Esophagus muscularis mucosa (tissue), 4 donors: Measurements from ENCODE around the gene ZNF547. TPM values are rescaled to one million over a fixed set of nuclear protein-coding genes. Genes with fewer than 3 reads are reported as not detected.

Experiments used
- DNase-seq: peaks from one replicate; pipeline ENCODE4 v3.0.0-alpha.2; 2017; ENCODE audit errors: extremely low spot score
- H3K27ac ChIP-seq, 4 donors: fragments of 200-600 bp; sonication (generic); replicated peaks in 1 of 4; 1 replicate in 3 of 4; 2 replicates in 1 of 4; pipeline ENCODE4 v1.5.1; 2016 to 2019; ENCODE audit warnings: mild to moderate bottlenecking in 1 of 4
- H3K27me3 ChIP-seq, 4 donors: fragments of 200-600 bp; sonication (generic); one replicate each; pipeline versions ENCODE4 v1.5.1 to v1.6.0; 2016 to 2019
- H3K36me3 ChIP-seq, 4 donors: fragments of 200-600 bp; sonication (generic); one replicate each; pipeline ENCODE4 v1.5.1; 2016 to 2019
- H3K4me1 ChIP-seq, 4 donors: fragments of 200-600 bp; sonication (generic); one replicate each; pipeline ENCODE4 v1.5.1; 2016 to 2019
- H3K4me3 ChIP-seq, 4 donors: fragments of 200-600 bp; sonication (generic); 1 replicate in 2 of 4; 2 replicates in 2 of 4; pipeline ENCODE4 v1.5.1; 2016 to 2019; ENCODE audit warnings: mild to moderate bottlenecking in 4 of 4, moderate library complexity in 1 of 4
- H3K9me3 ChIP-seq, 4 donors: fragments of 200-600 bp; sonication (generic); 1 replicate in 3 of 4; 2 replicates in 1 of 4; pipeline ENCODE4 v1.5.1; 2016 to 2019
- EP300 ChIP-seq: sonication (generic); formaldehyde crosslinking; IDR thresholded peaks from one replicate; pipeline ENCODE4 v1.6.1; 2017; ENCODE audit warnings: antibody characterized with exemption
- POLR2A ChIP-seq: fragments of 450-650 bp; IDR thresholded peaks from one replicate; pipeline ENCODE4 v1.6.1; 2017; ENCODE audit warnings: antibody characterized with exemption, moderate library complexity, mild to moderate bottlenecking, low read depth
- POLR2AphosphoS5 ChIP-seq, 2 donors: sonication (generic); formaldehyde crosslinking; IDR thresholded peaks; one replicate each; pipeline ENCODE4 v1.6.1; 2017; ENCODE audit warnings: antibody characterized with exemption in 2 of 2
- WGBS: methylation state at CpG from one replicate; pipeline ENCODE4 v1.1.5; 2018; 5-methylcytosine and 5-hydroxymethylcytosine counted together
- intact Hi-C: fragments of 100-400 bp; cut with DNase I; formaldehyde crosslinking; loops from one replicate; pipeline ENCODE4 v1.15.1; 2023
- total RNA-seq, 4 donors: library from RNA; depleted of rRNA; stranded (reverse); fragments of >200 nt; gene quantifications; one replicate each; pipeline versions ENCODE4 v1.1.0 to v1.2.1, GENCODE V29; 2016
- TF ChIP-seq, protein P1 (sequence below), 3 experiments: fragments of 200-600 bp in 2 of 3; fragments of 450-650 bp in 1 of 3; sonication (generic) in 2 of 3; IDR thresholded peaks; one replicate each; pipeline ENCODE4 v1.5.1; 2017 to 2019; ENCODE audit warnings: antibody characterized with exemption in 3 of 3, mild to moderate bottlenecking in 2 of 3, moderate library complexity in 1 of 3

ZNF547 gene
- total RNA-seq, 4 donors from 2014 or later: 1.4 to 3.3 (median 2.8) TPM

DNA sequence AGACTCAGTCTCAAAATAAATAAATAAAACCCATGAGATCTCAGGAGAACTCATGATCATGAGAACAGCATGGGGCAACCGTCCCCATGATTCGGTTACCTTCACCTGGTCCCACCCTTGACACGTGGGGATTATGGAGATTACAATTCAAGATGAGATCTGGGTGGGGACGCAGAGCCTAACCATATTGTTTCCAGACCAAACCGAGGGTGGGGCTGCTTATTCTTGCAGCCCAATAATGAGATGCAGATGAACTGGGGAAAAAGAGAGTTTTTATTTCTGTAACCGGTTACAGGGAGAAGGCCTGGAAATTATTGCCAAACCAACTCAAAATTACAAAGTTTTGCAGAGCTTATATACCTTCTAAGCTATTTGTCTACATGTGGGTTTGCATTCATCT lies 12.8 kb downstream of the ZNF547 start:
- Histone ChIP-seq H3K36me3 (peaks cover 15 to 71% (median 62%) of the 10 kb centered on the region in 4 donors), H3K4me3 (no peak overlapping the region), H3K9me3 (peaks cover 0 to 27% (median 22%) of the 10 kb centered on the region in 4 donors), H3K27ac (no peak overlapping the region), H3K27me3 (no peaks in the 10 kb centered on the region), H3K4me1 (no peaks in the 10 kb centered on the region)
- intact Hi-C loops: no loop called here
- WGBS: 97% methylated on average over 6 of the region's 6 CpGs
- DNase-seq: no peak
- TF ChIP-seq POLR2A: no peak
- TF ChIP-seq POLR2AphosphoS5 (IDR thresholded peaks at IDR 0.05): no peak
- no peak for TF ChIP-seq EP300
- TF ChIP-seq, protein P1, sequence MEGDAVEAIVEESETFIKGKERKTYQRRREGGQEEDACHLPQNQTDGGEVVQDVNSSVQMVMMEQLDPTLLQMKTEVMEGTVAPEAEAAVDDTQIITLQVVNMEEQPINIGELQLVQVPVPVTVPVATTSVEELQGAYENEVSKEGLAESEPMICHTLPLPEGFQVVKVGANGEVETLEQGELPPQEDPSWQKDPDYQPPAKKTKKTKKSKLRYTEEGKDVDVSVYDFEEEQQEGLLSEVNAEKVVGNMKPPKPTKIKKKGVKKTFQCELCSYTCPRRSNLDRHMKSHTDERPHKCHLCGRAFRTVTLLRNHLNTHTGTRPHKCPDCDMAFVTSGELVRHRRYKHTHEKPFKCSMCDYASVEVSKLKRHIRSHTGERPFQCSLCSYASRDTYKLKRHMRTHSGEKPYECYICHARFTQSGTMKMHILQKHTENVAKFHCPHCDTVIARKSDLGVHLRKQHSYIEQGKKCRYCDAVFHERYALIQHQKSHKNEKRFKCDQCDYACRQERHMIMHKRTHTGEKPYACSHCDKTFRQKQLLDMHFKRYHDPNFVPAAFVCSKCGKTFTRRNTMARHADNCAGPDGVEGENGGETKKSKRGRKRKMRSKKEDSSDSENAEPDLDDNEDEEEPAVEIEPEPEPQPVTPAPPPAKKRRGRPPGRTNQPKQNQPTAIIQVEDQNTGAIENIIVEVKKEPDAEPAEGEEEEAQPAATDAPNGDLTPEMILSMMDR (IDR thresholded peaks at IDR 0.05): no peak

DNA sequence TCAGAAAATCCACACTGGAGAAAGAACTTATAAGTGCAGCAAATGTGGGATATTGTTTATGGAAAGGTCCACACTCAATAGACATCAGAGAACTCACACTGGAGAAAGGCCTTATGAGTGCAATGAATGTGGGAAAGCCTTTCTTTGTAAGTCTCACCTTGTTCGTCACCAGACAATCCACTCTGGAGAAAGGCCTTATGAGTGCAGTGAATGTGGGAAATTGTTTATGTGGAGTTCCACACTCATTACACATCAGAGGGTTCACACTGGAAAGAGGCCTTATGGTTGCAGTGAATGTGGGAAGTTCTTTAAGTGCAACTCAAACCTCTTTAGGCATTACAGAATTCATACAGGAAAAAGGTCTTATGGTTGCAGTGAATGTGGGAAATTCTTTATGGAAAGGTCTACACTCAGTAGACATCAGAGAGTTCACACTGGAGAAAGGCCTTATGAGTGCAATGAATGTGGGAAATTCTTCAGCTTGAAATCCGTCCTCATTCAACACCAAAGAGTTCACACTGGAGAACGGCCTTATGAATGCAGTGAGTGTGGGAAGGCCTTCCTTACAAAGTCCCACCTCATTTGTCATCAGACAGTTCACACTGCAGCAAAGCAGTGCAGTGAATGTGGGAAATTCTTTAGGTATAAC lies 14.3 kb downstream of the ZNF547 start:
- Histone ChIP-seq H3K4me3 (no peak overlapping the region), H3K27ac (no peak overlapping the region), H3K9me3 (peaks cover 0 to 27% (median 22%) of the 10 kb centered on the region in 4 donors), H3K4me1 (no peaks in the 10 kb centered on the region), H3K27me3 (no peaks in the 10 kb centered on the region), H3K36me3 (peaks cover 8 to 58% (median 47%) of the 10 kb centered on the region in 4 donors)
- intact Hi-C loops: no loop called here
- DNase-seq: no peak
- WGBS: 97% methylated on average over 3 of the region's 3 CpGs
- TF ChIP-seq, protein P1 (IDR thresholded peaks at IDR 0.05): no peak
- TF ChIP-seq EP300: no peak
- no peak for TF ChIP-seq POLR2AphosphoS5 (IDR thresholded peaks at IDR 0.05)
- no peak for TF ChIP-seq POLR2A

DNA sequence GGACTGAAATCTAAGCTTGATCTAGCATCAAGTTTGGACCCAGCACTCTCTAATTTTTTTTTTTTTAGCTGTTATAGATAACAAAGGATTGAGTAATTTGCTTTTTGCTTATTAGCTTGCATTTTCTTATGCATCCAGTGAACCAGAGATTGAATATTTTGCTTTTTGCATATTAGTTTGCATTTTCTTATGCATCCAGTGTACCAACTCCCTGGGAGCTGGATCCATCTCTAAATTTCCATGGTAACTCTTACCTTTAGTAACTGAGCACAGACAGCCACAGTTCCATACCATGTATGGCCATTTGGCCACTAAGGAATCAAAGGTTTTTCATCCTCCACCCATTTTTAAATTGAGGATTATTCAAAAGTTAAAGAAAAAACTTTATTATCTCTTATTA lies 17.6 kb downstream of the ZNF547 start:
- Histone ChIP-seq H3K9me3 (peaks cover 0 to 27% (median 20%) of the 10 kb centered on the region in 4 donors), H3K36me3 (peaks cover 0 to 31% (median 21%) of the 10 kb centered on the region in 4 donors), H3K27me3 (no peaks in the 10 kb centered on the region), H3K27ac (no peak overlapping the region), H3K4me3 (no peak overlapping the region), H3K4me1 (no peaks in the 10 kb centered on the region)
- DNase-seq: no peak
- intact Hi-C loops: no loop called here
- TF ChIP-seq, protein P1 (IDR thresholded peaks at IDR 0.05): no peak
- no peak for TF ChIP-seq EP300
- TF ChIP-seq POLR2A: no peak
- TF ChIP-seq POLR2AphosphoS5 (IDR thresholded peaks at IDR 0.05): no peak

DNA sequence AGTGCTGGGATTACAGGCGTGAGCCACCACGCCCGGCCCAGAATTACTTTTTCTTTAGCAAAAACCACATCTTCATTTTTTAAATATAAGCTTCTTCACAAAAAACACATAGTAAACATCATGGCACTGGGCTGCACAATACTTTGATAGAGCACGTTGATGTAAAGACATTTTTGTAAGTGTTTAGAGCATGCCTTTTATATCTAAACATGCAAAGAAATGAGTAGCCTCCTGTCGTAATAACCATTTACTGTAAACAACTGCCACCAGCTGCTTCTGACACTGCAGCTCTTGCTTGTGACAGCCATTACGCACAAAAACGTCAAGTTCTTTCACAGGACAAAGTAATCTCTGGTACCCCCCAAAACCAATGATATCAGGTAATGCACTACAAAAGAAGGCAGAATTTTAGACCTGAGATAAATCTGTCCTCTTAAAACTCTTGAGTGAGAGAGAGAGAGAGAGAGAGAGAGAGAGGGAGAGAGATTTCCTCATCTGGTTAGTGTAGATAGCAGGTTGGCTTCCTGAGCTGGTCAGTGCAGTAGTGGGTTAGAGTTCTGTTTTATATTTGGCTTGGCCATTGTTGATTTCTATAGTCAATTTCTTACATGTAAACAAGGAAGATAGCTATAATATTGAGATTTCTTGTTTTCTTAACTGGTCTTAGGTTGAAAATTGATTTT lies 19.6 kb downstream of the ZNF547 start:
- peaks cover 0 to 10% (median 4%) of the 10 kb centered on the region in 4 donors for H3K36me3 ChIP-seq
- H3K27me3 ChIP-seq: no peaks in the 10 kb centered on the region
- no peak for TF ChIP-seq POLR2A
- no peak for TF ChIP-seq EP300
- no peak for TF ChIP-seq POLR2AphosphoS5 (IDR thresholded peaks at IDR 0.05)
- TF ChIP-seq, protein P1 (IDR thresholded peaks at IDR 0.05): no peak
- no peak overlapping the region for H3K4me3 ChIP-seq
- H3K4me1 ChIP-seq: no peaks in the 10 kb centered on the region
- no peak overlapping the region for H3K27ac ChIP-seq
- H3K9me3 ChIP-seq: peaks cover 0 to 13% (median 6%) of the 10 kb centered on the region in 4 donors
- intact Hi-C loops: no loop called here
- no peak for DNase-seq
- WGBS: 84% methylated on average over 7 of the region's 7 CpGs
